ENCODE data around the gene CFAP47.
"Not testable (repeated sequence)": the region's sequence is repeated elsewhere in the genome, so short reads cannot be mapped to it uniquely, and the experiment has no call there.

CFAP47 gene

DNA sequence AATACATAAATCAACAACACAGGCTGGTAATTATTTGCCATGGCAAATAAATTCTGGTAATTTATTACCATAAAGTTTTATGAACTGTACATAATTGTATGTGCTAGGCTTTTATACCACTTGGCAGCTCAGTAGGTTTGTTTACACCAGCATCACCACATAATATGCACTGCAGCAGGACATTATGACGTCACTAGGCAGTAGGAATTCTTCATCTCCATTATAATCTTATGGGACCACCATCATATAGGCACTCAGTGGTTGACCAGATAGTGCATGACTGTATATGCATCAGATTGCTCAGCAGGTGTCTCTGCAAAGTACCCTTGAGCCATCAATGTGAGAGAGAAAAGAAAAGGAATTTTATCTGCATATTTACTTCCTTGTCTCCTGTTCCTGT, 295.4 kb downstream of the CFAP47 start:
- Histone ChIP-seq H2BK5ac (ENCODE audit: low read depth, low read length, poor library complexity, severe bottlenecking) (no peak overlapping the region), H2AK5ac (ENCODE audit: low read length, severe bottlenecking) (no peak overlapping the region), H3K4ac (ENCODE audit: low read depth in 1 of 2, low read length in 2 of 2) (no peak overlapping the region), H3K23ac (ENCODE audit: low read length in 2 of 2) (no peak overlapping the region), H2AFZ (ENCODE audit: low read depth, low read length) (no peak overlapping the region), H2BK12ac (ENCODE audit: low read length in 2 of 2) (no peak overlapping the region), H3K18ac (ENCODE audit: low read depth in 1 of 2, low read length in 2 of 2) (no peak overlapping the region), H3K14ac (ENCODE audit: low read length in 2 of 2) (no peak overlapping the region), H3K36me3 (ENCODE audit: control insufficient read depth in 1 of 2, insufficient read depth in 2 of 2, low read depth in 1 of 2, low read length in 2 of 2) (no peaks in the 10 kb centered on the region), H3K79me1 (replicated peaks; ENCODE audit: low read length, poor library complexity, severe bottlenecking) (no peaks in the 10 kb centered on the region), H4K8ac (ENCODE audit: low read length) (no peak overlapping the region), H3K9me3 (ENCODE audit: control insufficient read depth, low read length) (no peaks in the 10 kb centered on the region), H3K27me3 (ENCODE audit: control insufficient read depth in 1 of 2, insufficient read depth in 1 of 2, low read length in 2 of 2) (no peaks in the 10 kb centered on the region), H3K4me2 (ENCODE audit: low read length, poor library complexity, severe bottlenecking) (no peak overlapping the region), H4K91ac (ENCODE audit: low read length) (no peak overlapping the region), H2BK120ac (ENCODE audit: low read depth, low read length) (no peak overlapping the region), H2BK15ac (ENCODE audit: low read depth, poor library complexity, severe bottlenecking) (no peak overlapping the region), H3K27ac (ENCODE audit: low read length, poor library complexity, severe bottlenecking) (no peak overlapping the region), H3K4me3 (ENCODE audit: insufficient read depth in 1 of 2, low read depth in 1 of 2, low read length in 2 of 2) (no peak overlapping the region), H3K9ac (ENCODE audit: low read length) (no peak overlapping the region), H3K4me1 (ENCODE audit: control insufficient read depth, insufficient read depth, low read depth, low read length) (no peaks in the 10 kb centered on the region)
- no CpG with 5 or more reads among the region's 1 CpG for WGBS
- DNase-seq: no peak

DNA sequence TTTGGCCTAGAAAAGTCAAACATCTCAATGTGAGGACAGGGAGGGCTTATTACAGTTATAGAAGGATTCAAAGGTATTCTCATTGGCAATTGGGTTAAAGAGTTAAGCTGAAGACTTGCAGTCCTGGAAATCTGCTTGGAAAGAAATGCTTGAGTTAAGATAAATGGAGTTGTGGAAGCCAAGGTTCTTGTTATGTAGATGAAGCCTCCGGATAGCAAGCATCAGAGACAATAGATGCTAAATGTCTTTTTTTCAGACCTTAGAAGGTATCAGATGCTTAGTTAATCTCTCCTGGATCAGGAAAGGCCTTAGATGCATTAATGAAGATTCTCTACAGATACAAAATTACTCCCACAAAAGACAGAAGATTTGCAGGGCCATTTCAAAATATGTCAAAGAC, 299.3 kb downstream of the CFAP47 start:
- H3K27ac ChIP-seq (ENCODE audit: low read length, poor library complexity, severe bottlenecking): no peak overlapping the region
- no peak overlapping the region for H2BK15ac ChIP-seq (ENCODE audit: low read depth, poor library complexity, severe bottlenecking)
- no peak overlapping the region for H2AFZ ChIP-seq (ENCODE audit: low read depth, low read length)
- H3K23ac ChIP-seq (ENCODE audit: low read length in 2 of 2): no peak overlapping the region
- H4K91ac ChIP-seq (ENCODE audit: low read length): no peak overlapping the region
- no peak overlapping the region for H3K4ac ChIP-seq (ENCODE audit: low read depth in 1 of 2, low read length in 2 of 2)
- no peak overlapping the region for H2BK5ac ChIP-seq (ENCODE audit: low read depth, low read length, poor library complexity, severe bottlenecking)
- H2BK120ac ChIP-seq (ENCODE audit: low read depth, low read length): no peak overlapping the region
- no peak overlapping the region for H3K18ac ChIP-seq (ENCODE audit: low read depth in 1 of 2, low read length in 2 of 2)
- no peak overlapping the region for H3K14ac ChIP-seq (ENCODE audit: low read length in 2 of 2)
- H3K36me3 ChIP-seq (ENCODE audit: control insufficient read depth in 1 of 2, insufficient read depth in 2 of 2, low read depth in 1 of 2, low read length in 2 of 2): no peaks in the 10 kb centered on the region
- no peak overlapping the region for H3K4me3 ChIP-seq (ENCODE audit: insufficient read depth in 1 of 2, low read depth in 1 of 2, low read length in 2 of 2)
- no peak overlapping the region for H2BK12ac ChIP-seq (ENCODE audit: low read length in 2 of 2)
- H3K9me3 ChIP-seq (ENCODE audit: control insufficient read depth, low read length): no peaks in the 10 kb centered on the region
- no peaks in the 10 kb centered on the region for H3K4me1 ChIP-seq (ENCODE audit: control insufficient read depth, insufficient read depth, low read depth, low read length)
- no peak overlapping the region for H4K8ac ChIP-seq (ENCODE audit: low read length)
- no peaks in the 10 kb centered on the region for H3K27me3 ChIP-seq (ENCODE audit: control insufficient read depth in 1 of 2, insufficient read depth in 1 of 2, low read length in 2 of 2)
- H2AK5ac ChIP-seq (ENCODE audit: low read length, severe bottlenecking): no peak overlapping the region
- no peaks in the 10 kb centered on the region for H3K79me1 ChIP-seq (replicated peaks; ENCODE audit: low read length, poor library complexity, severe bottlenecking)
- no peak for DNase-seq
- no peak overlapping the region for H3K9ac ChIP-seq (ENCODE audit: low read length)
- H3K4me2 ChIP-seq (ENCODE audit: low read length, poor library complexity, severe bottlenecking): no peak overlapping the region
- no CpG with 5 or more reads among the region's 1 CpG for WGBS

DNA sequence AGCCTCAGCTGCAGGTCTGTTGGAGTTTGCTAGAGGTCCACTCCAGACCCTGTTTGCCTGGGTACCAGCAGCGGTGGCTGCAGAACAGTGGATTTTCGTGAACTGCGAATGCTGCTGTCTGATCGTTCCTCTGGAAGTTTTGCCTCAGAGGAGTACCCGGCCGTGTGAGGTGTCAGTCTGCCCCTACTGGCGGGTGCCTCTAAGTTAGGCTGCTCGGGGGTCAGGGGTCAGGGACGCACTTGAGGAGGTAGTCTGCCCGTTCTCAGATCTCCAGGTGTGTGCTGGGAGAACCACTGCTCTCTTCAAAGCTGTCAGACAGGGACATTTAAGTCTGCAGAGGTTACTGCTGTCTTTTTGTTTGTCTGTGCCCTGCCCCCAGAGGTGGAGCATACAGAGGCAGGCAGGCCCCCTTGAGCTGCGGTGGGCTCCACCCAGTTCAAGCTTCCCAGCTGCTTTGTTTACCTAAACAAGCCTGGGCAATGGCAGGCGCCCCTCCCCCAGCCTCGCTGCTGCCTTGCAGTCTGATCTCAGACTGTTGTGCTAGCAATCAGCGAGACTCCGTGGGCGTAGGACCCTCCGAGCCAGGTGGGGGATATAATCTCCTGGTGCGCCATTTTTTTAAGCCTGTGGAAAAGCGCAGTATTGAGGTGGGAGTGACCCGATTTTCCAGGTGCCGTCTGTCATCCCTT, 315.4 kb downstream of the CFAP47 start:
- not testable (repeated sequence) for H3K79me1 ChIP-seq (replicated peaks; ENCODE audit: low read length, poor library complexity, severe bottlenecking); H2BK12ac ChIP-seq (ENCODE audit: low read length in 2 of 2); H4K8ac ChIP-seq (ENCODE audit: low read length); H3K9ac ChIP-seq (ENCODE audit: low read length); H3K23ac ChIP-seq (ENCODE audit: low read length in 2 of 2); H3K4me1 ChIP-seq (ENCODE audit: control insufficient read depth, insufficient read depth, low read depth, low read length); DNase-seq; H4K91ac ChIP-seq (ENCODE audit: low read length); H2BK120ac ChIP-seq (ENCODE audit: low read depth, low read length); H2BK15ac ChIP-seq (ENCODE audit: low read depth, poor library complexity, severe bottlenecking); H3K4me3 ChIP-seq (ENCODE audit: insufficient read depth in 1 of 2, low read depth in 1 of 2, low read length in 2 of 2); H2AK5ac ChIP-seq (ENCODE audit: low read length, severe bottlenecking); H2BK5ac ChIP-seq (ENCODE audit: low read depth, low read length, poor library complexity, severe bottlenecking); H2AFZ ChIP-seq (ENCODE audit: low read depth, low read length); H3K4me2 ChIP-seq (ENCODE audit: low read length, poor library complexity, severe bottlenecking); H3K9me3 ChIP-seq (ENCODE audit: control insufficient read depth, low read length); H3K27ac ChIP-seq (ENCODE audit: low read length, poor library complexity, severe bottlenecking); H3K14ac ChIP-seq (ENCODE audit: low read length in 2 of 2); H3K4ac ChIP-seq (ENCODE audit: low read depth in 1 of 2, low read length in 2 of 2); H3K27me3 ChIP-seq (ENCODE audit: control insufficient read depth in 1 of 2, insufficient read depth in 1 of 2, low read length in 2 of 2); H3K18ac ChIP-seq (ENCODE audit: low read depth in 1 of 2, low read length in 2 of 2); H3K36me3 ChIP-seq (ENCODE audit: control insufficient read depth in 1 of 2, insufficient read depth in 2 of 2, low read depth in 1 of 2, low read length in 2 of 2)
- WGBS: 90% methylated on average over 14 of the region's 21 CpGs

- no peak overlapping the region for H4K8ac ChIP-seq (ENCODE audit: low read length)
- H2BK5ac ChIP-seq (ENCODE audit: low read depth, low read length, poor library complexity, severe bottlenecking): no peak overlapping the region
- no peaks in the 10 kb centered on the region for H3K4me1 ChIP-seq (ENCODE audit: control insufficient read depth, insufficient read depth, low read depth, low read length)
- H2BK12ac ChIP-seq (ENCODE audit: low read length in 2 of 2): no peak overlapping the region
- H3K9ac ChIP-seq (ENCODE audit: low read length): no peak overlapping the region
- H3K27ac ChIP-seq (ENCODE audit: low read length, poor library complexity, severe bottlenecking): no peak overlapping the region
- no peaks in the 10 kb centered on the region for H3K9me3 ChIP-seq (ENCODE audit: control insufficient read depth, low read length)
- 100% methylated on average over 1 of the region's 1 CpG for WGBS
- H3K36me3 ChIP-seq (ENCODE audit: control insufficient read depth in 1 of 2, insufficient read depth in 2 of 2, low read depth in 1 of 2, low read length in 2 of 2): no peaks in the 10 kb centered on the region
- no peak overlapping the region for H3K18ac ChIP-seq (ENCODE audit: low read depth in 1 of 2, low read length in 2 of 2)
- no peak overlapping the region for H2BK15ac ChIP-seq (ENCODE audit: low read depth, poor library complexity, severe bottlenecking)
- H2BK120ac ChIP-seq (ENCODE audit: low read depth, low read length): no peak overlapping the region
- H3K14ac ChIP-seq (ENCODE audit: low read length in 2 of 2): no peak overlapping the region
- no peak overlapping the region for H3K4me3 ChIP-seq (ENCODE audit: insufficient read depth in 1 of 2, low read depth in 1 of 2, low read length in 2 of 2)
- DNase-seq: no peak
- no peak overlapping the region for H4K91ac ChIP-seq (ENCODE audit: low read length)
- H3K4ac ChIP-seq (ENCODE audit: low read depth in 1 of 2, low read length in 2 of 2): no peak overlapping the region
- no peaks in the 10 kb centered on the region for H3K79me1 ChIP-seq (replicated peaks; ENCODE audit: low read length, poor library complexity, severe bottlenecking)
- H3K4me2 ChIP-seq (ENCODE audit: low read length, poor library complexity, severe bottlenecking): no peak overlapping the region
- H2AK5ac ChIP-seq (ENCODE audit: low read length, severe bottlenecking): no peak overlapping the region
- no peak overlapping the region for H2AFZ ChIP-seq (ENCODE audit: low read depth, low read length)
- no peaks in the 10 kb centered on the region for H3K27me3 ChIP-seq (ENCODE audit: control insufficient read depth in 1 of 2, insufficient read depth in 1 of 2, low read length in 2 of 2)
- no peak overlapping the region for H3K23ac ChIP-seq (ENCODE audit: low read length in 2 of 2)
Measured at GRCh38 chrX:36241397-36241796, 321.9 kb downstream of the CFAP47 start.

All from mesenchymal stem cell (in vitro differentiated cells and primary cell).